GM12878 (cell line): ENCODE measurements around the gene IFNAR1. TPM values are rescaled to one million over a fixed set of nuclear protein-coding genes. Genes with fewer than 3 reads are reported as not detected.

Experiments
- ATAC-seq: fragments of 200-7000 bp; cut with Tn5 transposase; 3 replicates; pipeline ENCODE4 v1.9.1; 2020; ENCODE audit warnings: mild to moderate bottlenecking, moderate library complexity
- BruUV-seq: library from RNA; stranded (reverse); fragments of 400-500 nt; replicated peaks from 2 replicates; lab custom pipeline; 2021; lab: Mats Ljungman, UMichigan
- CTCF ChIA-PET: fragments of 300-600 bp; sonication (Branson Sonifier 250); formaldehyde crosslinking; extraction: SDS; loops from one replicate; lab custom pipeline; 2021; ENCODE audit warnings: inconsistent platforms; lab: Yijun Ruan, JAX
- POLR2A ChIA-PET: fragments of 350-600 bp; formaldehyde crosslinking; extraction: SDS; loops from one replicate; lab custom pipeline; 2021; ENCODE audit warnings: inconsistent platforms; lab: Charles Lee
- RAD21 ChIA-PET: fragments of 300-600 bp; sonication (Branson Sonifier 250); formaldehyde crosslinking; loops from one replicate; lab custom pipeline; 2023; ENCODE audit warnings: antibody characterized with exemption; ENCODE audit not compliant: unreplicated experiment; lab: Charles Lee
- SMC1A ChIA-PET: fragments of 300-600 bp; sonication (Branson Sonifier 250); formaldehyde crosslinking; loops from one replicate; lab custom pipeline; 2023; ENCODE audit not compliant: unreplicated experiment, uncharacterized antibody; lab: Charles Lee
- DNase-seq: peaks from one replicate; pipeline ENCODE4 v3.0.0-alpha.2; 2011; ENCODE audit warnings: low read depth, low spot score
- FAIRE-seq: peaks from 3 replicates; lab custom pipeline; 2011; peaks lifted over from hg19 to GRCh38; lab: Jason Lieb, UNC
- H2AFZ ChIP-seq: 2 replicates; pipeline ENCODE4 v1.6.0; 2011; ENCODE audit warnings: low read depth, low read length, control low read depth; ENCODE audit not compliant: control insufficient read depth
- H3K27ac ChIP-seq: 2 replicates; pipeline ENCODE4 v1.5.1; 2011; ENCODE audit warnings: control low read depth; ENCODE audit not compliant: control insufficient read depth, insufficient read depth
- H3K27me3 ChIP-seq, 2 experiments: replicated peaks in 1 of 2; 2 replicates each; pipeline versions ENCODE4 v1.6.0 to v1.6.1; 2011; ENCODE audit warnings: low read length in 1 of 2; ENCODE audit not compliant: control insufficient read depth in 2 of 2, insufficient read depth in 2 of 2
- H3K36me3 ChIP-seq, 2 experiments: 2 replicates each; pipeline ENCODE4 v1.5.1; 2011; ENCODE audit warnings: low read length in 1 of 2; ENCODE audit not compliant: control insufficient read depth in 2 of 2, insufficient read depth in 2 of 2
- H3K4me1 ChIP-seq: 2 replicates; pipeline ENCODE4 v1.6.1; 2011; ENCODE audit warnings: mild to moderate bottlenecking, low read length, moderate library complexity, mixed read lengths; ENCODE audit not compliant: control insufficient read depth, insufficient read depth
- H3K4me2 ChIP-seq: 2 replicates; pipeline ENCODE4 v1.6.0; 2011; ENCODE audit warnings: control low read depth; ENCODE audit not compliant: control insufficient read depth, insufficient read depth
- H3K4me3 ChIP-seq: fragments of 200-600 bp; sonication (generic); 2 replicates; pipeline ENCODE4 v1.5.1; 2016
- H3K79me2 ChIP-seq: 2 replicates; pipeline ENCODE4 v1.6.0; 2011; ENCODE audit warnings: low read length; ENCODE audit not compliant: control insufficient read depth, insufficient read depth
- H3K9ac ChIP-seq: 2 replicates; pipeline ENCODE4 v1.8.0; 2011; ENCODE audit warnings: low read length, control low read depth, mixed read lengths; ENCODE audit not compliant: control insufficient read depth, insufficient read depth
- H3K9me3 ChIP-seq: replicated peaks from 3 replicates; pipeline ENCODE4 v1.5.1; 2011; ENCODE audit warnings: mild to moderate bottlenecking, low read length; ENCODE audit not compliant: control insufficient read depth, insufficient read depth
- H4K20me1 ChIP-seq: 2 replicates; pipeline ENCODE4 v1.6.0; 2011; ENCODE audit not compliant: control insufficient read depth, insufficient read depth
- ASH2L ChIP-seq: fragments of 300-600, 200-600 bp; sonication (generic); IDR thresholded peaks from 2 replicates; pipeline ENCODE4 v1.6.1; 2017; ENCODE audit warnings: low read depth, mild to moderate bottlenecking, borderline replicate concordance
- EED ChIP-seq: sonication (generic); IDR thresholded peaks from 2 replicates; pipeline ENCODE4 v1.6.1; 2016; ENCODE audit warnings: antibody characterized with exemption, low read depth
- ETV6 ChIP-seq, 2 experiments: fragments of 450-650 bp in 1 of 2; IDR thresholded peaks in 1 of 2; conservative IDR thresholded peaks in 1 of 2; 2 replicates each; pipeline ENCODE4 v1.6.1; 2014; ENCODE audit warnings: antibody characterized with exemption in 1 of 2, borderline replicate concordance in 1 of 2, low read depth in 1 of 2, mild to moderate bottlenecking in 1 of 2, moderate library complexity in 1 of 2
- HDAC6 ChIP-seq: fragments of 200-600 bp; sonication (generic); IDR thresholded peaks from one replicate; pipeline ENCODE4 v1.8.0; 2017; ENCODE audit warnings: antibody characterized with exemption; ENCODE audit not compliant: unreplicated experiment
- PAX5 ChIP-seq: IDR thresholded peaks from 2 replicates; pipeline ENCODE4 v1.6.1; 2011; ENCODE audit warnings: low read depth, low read length, borderline replicate concordance
- PBX3 ChIP-seq: IDR thresholded peaks from 2 replicates; pipeline ENCODE4 v1.6.1; 2011; ENCODE audit warnings: mild to moderate bottlenecking, low read depth, low read length, moderate library complexity; ENCODE audit not compliant: insufficient replicate concordance
- TBL1XR1 ChIP-seq: IDR thresholded peaks from 2 replicates; pipeline ENCODE4 v1.6.1; 2012; ENCODE audit warnings: low read depth, low read length, improper control_type of control experiment
- TCF3 ChIP-seq: IDR thresholded peaks from 2 replicates; pipeline ENCODE4 v1.6.1; 2012; ENCODE audit warnings: low read depth, mild to moderate bottlenecking, low read length, borderline replicate concordance; ENCODE audit not compliant: insufficient read depth
- ZNF384 ChIP-seq: IDR thresholded peaks from 2 replicates; pipeline ENCODE4 v1.6.1; 2012; ENCODE audit warnings: low read depth, mild to moderate bottlenecking, low read length, improper control_type of control experiment, borderline replicate concordance
- ZNF622 ChIP-seq: fragments of 450-650 bp; IDR thresholded peaks from 2 replicates; pipeline ENCODE4 v1.6.1; 2017; ENCODE audit warnings: mild to moderate bottlenecking, inconsistent platforms
- WGBS: methylation state at CpG from one replicate; pipeline ENCODE4 v1.1.6; 2016; ENCODE audit warnings: low lambda C conversion rate; ENCODE audit not compliant: insufficient replicate concordance, insufficient coverage; ENCODE audit errors: missing lambda C conversion rate; 5-methylcytosine and 5-hydroxymethylcytosine counted together
- in situ Hi-C: fragments of 300-500 bp; cut with MboI; formaldehyde crosslinking; loops from 9 replicates; pipeline ENCODE4 v1.14.3; 2018; ENCODE audit warnings: mixed read lengths
- intact Hi-C: fragments of 100-400 bp; cut with micrococcal nuclease; formaldehyde crosslinking; loops from one replicate; pipeline ENCODE4 v1.14.2; 2022; ENCODE audit not compliant: unreplicated experiment
- polyA plus RNA-seq, 11 experiments: library from polyadenylated mRNA; depleted of rRNA in 4 of 11; unstranded in 6 of 11; stranded (reverse) in 5 of 11; fragments of >200 nt; fragmentation: Nextera tagmentation in 4 of 11; fragmentation: Illumina TruSeq in 1 of 11; extraction: Ambion mirVana in 4 of 11; extraction: Trizol in 1 of 11; gene quantifications; 1 replicate in 1 of 11; 2 replicates in 10 of 11; pipeline versions ENCODE4 v1.2.1 to v1.2.3, GENCODE V29; 2011 to 2016; ENCODE audit warnings: inconsistent platforms in 2 of 11, missing spikeins in 2 of 11, low read depth in 1 of 11
- total RNA-seq, 4 experiments: library from RNA; depleted of rRNA in 3 of 4; stranded (reverse); fragments of >200 nt in 3 of 4; fragmentation: Illumina TruSeq in 1 of 4; extraction: Trizol in 1 of 4; gene quantifications; 2 replicates each; pipeline versions ENCODE4 v1.2.1 to v1.2.3, GENCODE V29; 2013 to 2021

The IFNAR1 gene
- total and polyA plus RNA-seq, 10 of the 15 experiments (the other 5 are each of a cell fraction or from before 2014, with no cell fraction given): 12.0 to 62.4 (median 24.6) TPM

GRCh38 chr21:33293811-33294216, 31.0 kb upstream of the IFNAR1 start:
- BruUV-seq: no TSS peak
- H3K9me3 ChIP-seq: no peaks in the 10 kb centered on the region
- H3K9ac ChIP-seq: no peak overlapping the region
- H3K4me3 ChIP-seq: no peak overlapping the region
- no peak overlapping the region for H2AFZ ChIP-seq
- SMC1A ChIA-PET: no interaction called here
- WGBS: 61% methylated on average over 7 of the region's 7 CpGs
- FAIRE-seq (no peak), ATAC-seq (no peak), DNase-seq (no peak)
- in situ Hi-C loops (no loop called here), intact Hi-C loops (no loop called here)
- TF ChIP-seq TBL1XR1: no peak
- TF ChIP-seq ASH2L: no peak
- TF ChIP-seq ZNF622: no peak
- no peak for TF ChIP-seq PBX3
- TF ChIP-seq HDAC6: no peak
- H3K36me3 ChIP-seq: peaks cover 4 to 12% of the 10 kb centered on the region in 2 experiments; a peak in 3 of 4 replicates
- no peak overlapping the region for H3K27ac ChIP-seq
- no peaks in the 10 kb centered on the region for H3K79me2 ChIP-seq
- peaks cover 12% of the 10 kb centered on the region for H3K4me1 ChIP-seq
- H4K20me1 ChIP-seq: no peaks in the 10 kb centered on the region
- POLR2A ChIA-PET: no interaction called here
- RAD21 ChIA-PET: interaction anchor here (1.0 kb wide), 1 partner anchor 15 kb away, joined by 3 read pairs; no protein-coding TSS in a partner anchor
- CTCF ChIA-PET: interaction anchor here (1.0 kb wide), 1 partner anchor 97 kb away, joined by 4 read pairs; no protein-coding TSS in a partner anchor
- no peaks in the 10 kb centered on the region for H3K27me3 ChIP-seq
- no peak overlapping the region for H3K4me2 ChIP-seq

GRCh38 chr21:33296156-33296555, 28.6 kb upstream of the IFNAR1 start:
- Histone ChIP-seq H3K27ac (peak overlapping the region; percentile 69), H3K36me3 (peaks cover 2 to 12% of the 10 kb centered on the region in 2 experiments; a peak in 3 of 4 replicates), H3K4me2 (no peak overlapping the region), H4K20me1 (no peaks in the 10 kb centered on the region), H3K79me2 (no peaks in the 10 kb centered on the region), H3K4me3 (no peak overlapping the region), H3K9me3 (no peaks in the 10 kb centered on the region), H2AFZ (no peak overlapping the region), H3K9ac (no peak overlapping the region), H3K27me3 (no peaks in the 10 kb centered on the region), H3K4me1 (peaks cover 32% of the 10 kb centered on the region)
- no peak for DNase-seq
- ChIA-PET SMC1A (interaction anchor here (2.4 kb wide), 1 partner anchor 12 kb away, joined by 7 read pairs; no protein-coding TSS in a partner anchor), POLR2A (interaction anchor here (0.7 kb wide), 1 partner anchor 10 kb away, joined by 3 read pairs; no protein-coding TSS in a partner anchor), RAD21 (no interaction called here), CTCF (interaction anchor here (1.2 to 1.7 kb wide), 2 partner anchors 65 to 98 kb away, joined by 3 read pairs; no protein-coding TSS in a partner anchor)
- BruUV-seq: no TSS peak
- intact Hi-C loops (no loop called here), in situ Hi-C loops (no loop called here)
- peak; percentile 17; the same call in 2 of the 3 replicates for ATAC-seq
- FAIRE-seq: peak; percentile 66
- peak; percentile 72; the same call in 1 of the 2 replicates for TF ChIP-seq PAX5
- peak; percentile 29; the same call in 1 of the 2 replicates for TF ChIP-seq EED
- no peak for TF ChIP-seq ZNF384
- peak; percentile 53; the same call in 1 of the 2 replicates for TF ChIP-seq TCF3
- peak in 1 of 2 experiments; percentile 62; a peak in 1 of 4 replicates for TF ChIP-seq ETV6 (conservative IDR thresholded peaks at IDR 0.05 in 1 of 2, IDR thresholded peaks at IDR 0.05 in 1 of 2; ENCODE audit: borderline replicate concordance in 1 of 2, low read depth in 1 of 2)
- WGBS: 7% methylated on average over 6 of the region's 6 CpGs
